HG03139 (cell line): Measurements from ENCODE around the gene VEGFB.

Experiments
- ATAC-seq: cut with Tn5 transposase; IDR thresholded peaks from one replicate; pipeline ENCODE4 v1.9.1; 2021; ENCODE audit not compliant: unreplicated experiment

Gene VEGFB

GRCh38 chr11:64233913-64234586, at the start of gene VEGFB:
TSS of gene VEGFB (plus strand) at chr11:64234584. CDS start at chr11:64234834, 250 bp downstream.
- ATAC-seq: no peak

DNA sequence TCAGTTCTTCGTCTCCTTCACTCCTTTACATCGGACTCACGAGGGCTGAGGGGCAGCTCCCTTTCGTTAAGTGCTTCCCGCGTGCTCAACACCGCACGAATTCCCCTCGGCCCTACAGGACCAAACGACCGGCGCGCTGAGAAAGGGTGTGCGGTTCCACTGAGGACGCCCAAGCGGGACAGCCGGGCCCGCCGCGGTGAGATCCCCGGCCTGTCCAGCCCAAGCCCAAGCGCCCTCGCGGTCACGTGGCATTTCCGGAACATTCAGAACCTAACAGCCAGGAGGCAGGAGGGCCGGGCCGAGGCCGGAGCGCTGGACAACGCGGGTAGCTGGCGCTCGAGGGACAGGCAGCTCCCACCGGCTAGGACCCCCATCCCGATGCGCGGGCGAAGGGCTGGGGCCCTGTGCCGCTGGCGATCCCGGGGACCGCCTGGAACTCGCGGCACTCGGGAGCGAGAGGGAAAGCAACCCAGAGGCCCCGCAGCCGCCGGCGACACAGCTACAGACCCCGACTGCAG, 49.1 kb upstream of the VEGFB start:
- peak; percentile 9 for ATAC-seq

- ATAC-seq: peak; percentile 83
Observed at GRCh38 chr11:64185693-64186491, 48.5 kb upstream of the VEGFB start, which contains the start of gene STIP1. TSS of gene STIP1 (plus strand) at chr11:64186171. CDS start at chr11:64186262, 91 bp downstream.

DNA sequence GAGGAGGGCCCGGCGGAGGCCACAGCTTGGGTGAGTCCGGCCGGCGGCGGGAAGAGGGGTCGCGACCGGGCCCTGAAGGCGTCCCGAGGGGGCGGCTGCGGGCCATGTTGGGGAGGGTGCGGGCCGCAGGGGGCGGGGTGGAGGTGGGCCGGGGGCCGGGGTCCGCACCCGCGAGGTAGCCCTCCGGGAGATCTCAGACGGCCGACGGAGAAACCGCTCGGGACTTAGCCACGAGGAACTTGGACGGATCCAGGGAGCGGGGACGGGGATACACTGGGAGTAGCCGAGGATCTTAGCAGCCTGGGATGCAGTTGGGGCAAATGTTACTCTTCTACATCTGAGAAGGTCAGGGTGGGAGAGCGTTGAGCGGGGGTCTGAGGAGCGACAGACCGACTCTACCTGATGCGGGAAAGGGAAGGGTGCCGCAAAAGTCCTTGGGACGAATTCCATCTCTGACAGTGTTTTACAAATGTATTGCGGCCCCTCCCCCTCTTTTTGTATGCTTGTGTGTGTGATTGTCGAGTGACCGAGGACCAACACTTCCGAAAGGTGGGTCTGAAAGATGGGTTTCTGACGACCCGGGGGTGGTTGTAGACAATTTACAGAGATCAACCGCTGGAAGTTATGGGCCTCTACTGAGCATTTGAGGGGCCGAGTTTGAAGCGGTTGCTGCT, 47.8 kb upstream of the VEGFB start:
- no peak for ATAC-seq

- ATAC-seq: no peak
Observed at GRCh38 chr11:64192434-64192833, 42.0 kb upstream of the VEGFB start.

DNA sequence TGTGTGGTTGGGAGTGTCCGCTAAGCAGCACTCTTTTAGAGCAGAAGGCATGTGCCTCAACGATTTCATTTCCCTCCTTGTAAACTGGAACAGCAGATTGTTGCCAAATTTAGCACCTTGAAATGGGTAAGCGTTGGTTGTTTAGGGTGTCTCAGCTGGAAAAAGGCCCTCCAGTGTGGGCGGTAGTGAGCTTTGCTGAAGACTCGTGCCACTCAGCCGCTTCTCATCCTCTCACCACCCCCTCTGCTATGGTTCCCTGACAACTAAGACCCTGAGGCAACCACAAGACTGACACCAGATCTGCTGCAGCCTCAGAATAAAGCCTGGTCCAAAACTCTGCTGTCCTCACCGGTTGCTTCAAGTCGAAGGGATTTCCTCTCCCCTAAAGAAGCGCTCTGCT, 37.8 kb upstream of the VEGFB start:
- ATAC-seq: no peak

- no peak for ATAC-seq
Observed at GRCh38 chr11:64198511-64198910, 35.9 kb upstream of the VEGFB start.

GRCh38 chr11:64201543-64201942, 32.8 kb upstream of the VEGFB start:
- no peak for ATAC-seq

DNA sequence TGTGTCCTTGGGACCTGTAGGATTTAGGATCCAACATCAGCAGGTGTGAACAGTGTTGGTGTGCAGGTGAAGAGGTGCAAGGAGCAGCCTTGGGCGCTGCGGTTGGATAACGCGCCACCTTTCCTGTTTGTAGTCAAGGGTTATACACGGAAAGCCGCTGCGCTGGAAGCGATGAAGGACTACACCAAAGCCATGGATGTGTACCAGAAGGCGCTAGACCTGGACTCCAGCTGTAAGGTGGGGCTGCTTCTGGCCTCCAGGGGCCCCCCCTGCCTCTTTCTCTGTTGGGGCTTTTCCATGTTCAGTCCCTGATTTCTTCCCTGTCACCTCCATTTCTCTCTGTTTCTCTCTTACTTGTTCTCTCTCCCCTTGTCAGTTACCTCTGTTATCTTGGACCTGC, 31.4 kb upstream of the VEGFB start:
- no peak for ATAC-seq

DNA sequence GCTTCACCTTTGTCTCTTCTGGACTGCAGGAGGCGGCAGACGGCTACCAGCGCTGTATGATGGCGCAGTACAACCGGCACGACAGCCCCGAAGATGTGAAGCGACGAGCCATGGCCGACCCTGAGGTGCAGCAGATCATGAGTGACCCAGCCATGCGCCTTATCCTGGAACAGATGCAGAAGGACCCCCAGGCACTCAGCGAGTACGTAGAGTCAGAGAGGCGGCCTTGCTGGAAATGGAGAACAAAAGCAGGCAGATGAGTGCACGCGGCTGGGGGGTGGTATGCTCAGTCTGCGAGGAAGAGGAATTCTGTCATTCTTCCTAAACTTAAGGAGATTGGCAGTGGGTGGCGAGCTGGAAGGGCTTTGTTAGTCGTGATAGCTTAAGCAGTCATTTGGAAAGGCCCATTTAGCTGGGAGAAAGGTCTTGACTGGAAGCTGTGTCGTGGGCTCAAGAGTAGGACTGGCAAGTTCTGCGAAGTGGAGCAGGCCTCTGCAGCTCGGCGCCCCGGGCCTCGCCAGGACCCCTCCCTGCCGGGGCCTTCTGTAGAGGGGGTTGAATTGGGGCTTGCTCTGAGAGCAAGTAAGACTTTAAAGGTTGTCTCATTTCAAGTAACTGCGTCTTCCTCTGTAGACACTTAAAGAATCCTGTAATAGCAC, 30.8 kb upstream of the VEGFB start:
- no peak for ATAC-seq

DNA sequence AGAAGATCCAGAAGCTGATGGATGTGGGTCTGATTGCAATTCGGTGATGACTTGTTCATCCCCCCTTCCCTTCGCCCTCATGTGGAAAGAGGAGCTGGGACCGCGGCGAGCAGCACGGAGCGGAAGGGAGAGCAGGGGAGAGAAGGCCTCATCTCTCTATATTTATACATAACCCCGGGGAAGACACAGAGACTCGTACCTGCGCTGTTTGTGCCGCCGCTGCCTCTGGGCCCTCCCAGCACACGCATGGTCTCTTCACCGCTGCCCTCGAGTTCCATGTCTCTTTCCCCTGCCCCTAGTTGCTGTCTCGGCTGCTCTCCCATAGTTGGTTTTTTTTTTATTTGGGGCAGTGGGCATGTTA, 30.3 kb upstream of the VEGFB start:
- no peak for ATAC-seq

DNA sequence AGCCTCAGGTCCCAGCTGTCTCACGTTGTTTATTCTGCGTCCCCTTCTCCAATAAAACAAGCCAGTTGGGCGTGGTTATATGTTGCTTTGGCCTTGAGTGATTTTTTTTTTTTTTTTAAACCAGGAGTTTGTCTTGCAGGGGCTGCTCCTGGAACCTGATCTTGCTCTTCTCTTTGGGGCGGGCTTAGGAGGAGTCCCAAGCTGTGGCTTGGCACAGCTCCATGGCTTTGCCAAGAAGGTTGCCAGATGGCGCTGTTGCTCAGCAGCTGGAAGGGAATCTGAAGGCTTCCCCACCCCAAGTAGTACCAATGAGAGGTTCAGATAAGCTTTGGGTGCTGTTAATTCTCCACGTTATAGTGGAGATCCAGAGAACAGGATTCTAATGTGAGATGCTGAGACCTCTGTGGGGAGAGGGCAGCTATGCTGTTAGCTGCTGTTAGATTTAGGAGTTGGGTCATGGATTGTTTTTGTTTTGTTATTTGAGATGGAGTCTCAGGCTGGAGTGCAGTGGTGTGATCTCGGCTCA, 29.9 kb upstream of the VEGFB start:
- ATAC-seq: no peak

- peak; percentile 34 for ATAC-seq
Observed at GRCh38 chr11:64206457-64207255, 27.7 kb upstream of the VEGFB start, which contains the start of gene FERMT3. TSS of gene FERMT3 (plus strand) at chr11:64206721. CDS start at chr11:64207365, 644 bp downstream.

DNA sequence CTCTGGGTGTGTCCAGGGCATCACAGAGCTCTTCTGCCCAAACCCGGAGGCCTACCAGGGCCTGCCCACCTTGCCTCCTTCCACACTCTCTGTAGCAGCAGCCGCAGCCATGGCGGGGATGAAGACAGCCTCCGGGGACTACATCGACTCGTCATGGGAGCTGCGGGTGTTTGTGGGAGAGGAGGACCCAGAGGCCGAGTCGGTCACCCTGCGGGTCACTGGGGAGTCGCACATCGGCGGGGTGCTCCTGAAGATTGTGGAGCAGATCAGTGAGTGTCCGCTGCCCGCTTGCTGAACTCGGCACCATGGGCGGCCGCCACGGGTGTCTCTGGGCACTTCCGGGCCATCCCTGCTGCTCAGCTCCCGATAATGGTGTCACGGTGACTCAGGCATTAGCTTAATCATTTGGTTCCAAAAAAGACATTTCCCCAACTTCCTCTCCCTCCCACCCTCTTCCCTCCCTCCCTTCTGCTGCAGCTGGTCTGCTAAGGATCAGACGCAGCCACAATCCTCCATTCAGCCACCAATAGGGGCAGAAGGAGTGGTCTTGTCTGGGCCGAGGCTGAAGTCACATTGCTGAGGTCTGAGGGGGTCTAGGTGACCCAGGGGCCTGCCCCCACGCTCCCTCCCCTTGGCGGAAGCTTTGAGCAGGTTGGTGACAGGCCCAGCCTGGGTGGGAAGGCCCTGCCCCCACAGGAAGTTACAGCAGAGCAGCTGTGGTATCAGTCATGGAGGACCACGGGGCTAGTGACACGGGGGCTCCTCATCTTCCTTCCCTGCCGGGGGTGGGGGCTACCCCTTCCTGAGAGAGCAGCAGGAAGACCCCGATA, 26.9 kb upstream of the VEGFB start:
- ATAC-seq: peak; percentile 59

DNA sequence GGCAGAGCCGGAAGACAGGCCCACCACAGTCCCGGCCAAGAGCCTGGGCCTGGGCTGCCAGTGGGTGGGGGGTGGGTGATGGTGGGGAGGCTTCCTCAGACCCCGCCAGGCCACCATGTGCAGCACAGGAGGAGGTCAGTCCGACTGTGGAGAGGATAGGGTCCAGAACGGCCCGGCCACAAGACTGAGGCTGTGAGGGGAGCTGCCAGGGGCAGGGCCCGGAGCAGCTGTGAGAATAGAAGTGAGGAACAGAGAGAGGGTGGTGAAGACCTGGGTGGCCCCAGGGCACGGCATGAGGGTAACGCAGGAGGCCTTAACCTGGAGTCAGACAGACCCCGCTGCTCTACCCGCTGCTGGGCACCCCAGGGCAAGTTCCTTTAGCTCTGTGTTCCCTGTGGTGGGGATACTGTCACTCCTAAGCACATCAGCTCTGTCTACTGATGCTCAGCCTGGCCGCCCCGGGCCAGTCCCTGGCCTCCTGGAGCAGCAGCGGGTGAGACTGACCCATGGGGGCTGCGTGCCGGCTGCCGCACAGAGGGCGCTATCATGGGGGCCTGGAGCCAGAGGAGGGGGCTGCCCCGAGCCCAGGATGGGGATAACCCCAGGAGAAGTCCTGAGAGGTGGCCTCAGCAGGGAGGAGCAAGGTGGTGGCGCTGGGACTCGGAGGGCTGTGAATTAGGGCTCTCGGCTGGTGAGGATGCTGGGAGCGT, 26.1 kb upstream of the VEGFB start:
- no peak for ATAC-seq

GRCh38 chr11:64208796-64209562, 25.4 kb upstream of the VEGFB start:
- ATAC-seq: no peak

DNA sequence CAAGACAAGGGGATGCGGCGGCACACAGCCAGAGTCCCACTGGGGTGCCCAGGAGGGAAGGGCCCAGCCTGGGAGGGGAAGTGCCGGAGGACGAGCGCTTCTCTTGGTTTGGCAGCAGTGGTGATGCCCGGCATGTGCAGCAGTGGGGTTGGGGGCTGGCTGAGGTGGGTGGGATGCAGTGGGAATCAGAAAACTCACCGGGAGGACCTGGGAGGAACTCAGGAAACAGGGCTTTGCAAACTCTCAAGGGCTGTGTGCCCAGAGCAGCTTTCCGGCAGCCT, 24.9 kb upstream of the VEGFB start:
- no peak for ATAC-seq
